ENCODE measurements around the gene SENP8.

SENP8 gene

DNA sequence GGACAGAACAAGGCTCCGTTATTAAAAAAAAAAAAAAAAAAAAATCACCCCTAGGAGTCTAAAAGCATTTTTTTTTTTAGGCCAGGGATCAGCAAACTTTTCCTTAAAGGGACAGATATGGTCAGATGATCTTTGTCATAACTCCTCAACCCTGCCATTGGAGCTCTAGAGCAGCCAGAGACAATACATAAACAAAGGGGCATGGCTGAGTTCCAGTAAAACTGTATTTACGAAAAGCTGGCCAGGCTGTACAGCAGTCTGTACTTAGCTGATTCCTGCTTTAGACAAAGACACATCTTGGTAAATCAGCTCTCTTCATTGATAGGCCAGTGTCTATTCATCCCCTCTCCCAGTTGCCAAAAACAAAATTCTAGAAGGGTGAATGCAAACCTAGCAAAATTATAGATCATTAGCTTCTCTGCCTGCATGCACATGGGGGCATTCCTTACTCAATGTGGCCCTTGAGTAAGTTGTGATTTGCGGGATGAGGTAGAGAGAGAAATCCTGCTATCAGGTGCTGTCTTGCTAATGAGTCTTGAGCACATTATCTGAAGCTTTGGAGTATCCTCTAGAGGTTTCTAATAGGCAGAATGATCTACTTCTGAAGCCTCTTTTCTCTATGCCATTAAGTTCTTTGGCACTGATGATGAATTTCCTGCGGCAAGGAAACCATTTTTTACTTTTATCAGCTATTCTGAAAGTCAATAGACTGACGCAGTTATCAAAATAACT lies 35.2 kb downstream of the SENP8 start:
- H3K27ac Mint-ChIP-seq, result peak overlapping the region in 2 of 3 experiments; percentile 55 to 92
- no peak overlapping the region for H3K4me3 Mint-ChIP-seq
- H3K4me1 Mint-ChIP-seq, result peaks cover 15% of the 10 kb centered on the region
- H3K27me3 Mint-ChIP-seq (ENCODE audit: low read depth), result no peaks in the 10 kb centered on the region
- no peaks in the 10 kb centered on the region for H3K9me3 Mint-ChIP-seq
- TF ChIP-seq, protein P1, sequence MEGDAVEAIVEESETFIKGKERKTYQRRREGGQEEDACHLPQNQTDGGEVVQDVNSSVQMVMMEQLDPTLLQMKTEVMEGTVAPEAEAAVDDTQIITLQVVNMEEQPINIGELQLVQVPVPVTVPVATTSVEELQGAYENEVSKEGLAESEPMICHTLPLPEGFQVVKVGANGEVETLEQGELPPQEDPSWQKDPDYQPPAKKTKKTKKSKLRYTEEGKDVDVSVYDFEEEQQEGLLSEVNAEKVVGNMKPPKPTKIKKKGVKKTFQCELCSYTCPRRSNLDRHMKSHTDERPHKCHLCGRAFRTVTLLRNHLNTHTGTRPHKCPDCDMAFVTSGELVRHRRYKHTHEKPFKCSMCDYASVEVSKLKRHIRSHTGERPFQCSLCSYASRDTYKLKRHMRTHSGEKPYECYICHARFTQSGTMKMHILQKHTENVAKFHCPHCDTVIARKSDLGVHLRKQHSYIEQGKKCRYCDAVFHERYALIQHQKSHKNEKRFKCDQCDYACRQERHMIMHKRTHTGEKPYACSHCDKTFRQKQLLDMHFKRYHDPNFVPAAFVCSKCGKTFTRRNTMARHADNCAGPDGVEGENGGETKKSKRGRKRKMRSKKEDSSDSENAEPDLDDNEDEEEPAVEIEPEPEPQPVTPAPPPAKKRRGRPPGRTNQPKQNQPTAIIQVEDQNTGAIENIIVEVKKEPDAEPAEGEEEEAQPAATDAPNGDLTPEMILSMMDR (IDR thresholded peaks at IDR 0.05; ENCODE audit: unreplicated experiment in 3 of 3), result no peak
- no peaks in the 10 kb centered on the region for H3K36me3 Mint-ChIP-seq (ENCODE audit: low read depth)

DNA sequence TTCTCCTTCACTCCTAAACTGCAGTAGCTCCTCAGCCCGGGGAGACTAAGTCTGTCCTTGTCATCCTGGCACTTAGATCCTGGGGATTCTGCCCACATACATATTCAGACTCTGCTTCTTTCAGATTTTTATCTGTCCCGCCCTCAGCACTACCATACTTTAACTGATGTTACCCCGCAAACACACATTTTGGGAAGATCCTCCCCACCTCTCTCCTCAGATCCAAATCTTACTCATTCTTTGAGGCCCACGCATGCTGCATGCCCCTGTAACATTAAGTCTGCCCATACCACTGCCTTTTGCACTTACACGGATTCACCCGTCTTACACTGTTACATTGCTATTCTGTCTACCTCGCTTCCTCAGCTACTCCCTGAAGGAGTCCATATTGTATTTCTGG lies 36.1 kb downstream of the SENP8 start:
- Mint-ChIP-seq H3K9me3 (no peaks in the 10 kb centered on the region), H3K27me3 (ENCODE audit: low read depth) (no peaks in the 10 kb centered on the region), H3K4me1 (peaks cover 15% of the 10 kb centered on the region), H3K27ac (peak overlapping the region; percentile 22 to 92 (median 66)), H3K4me3 (no peak overlapping the region), H3K36me3 (ENCODE audit: low read depth) (no peaks in the 10 kb centered on the region)
- TF ChIP-seq, protein P1 (IDR thresholded peaks at IDR 0.05; ENCODE audit: unreplicated experiment in 3 of 3), result no peak

DNA sequence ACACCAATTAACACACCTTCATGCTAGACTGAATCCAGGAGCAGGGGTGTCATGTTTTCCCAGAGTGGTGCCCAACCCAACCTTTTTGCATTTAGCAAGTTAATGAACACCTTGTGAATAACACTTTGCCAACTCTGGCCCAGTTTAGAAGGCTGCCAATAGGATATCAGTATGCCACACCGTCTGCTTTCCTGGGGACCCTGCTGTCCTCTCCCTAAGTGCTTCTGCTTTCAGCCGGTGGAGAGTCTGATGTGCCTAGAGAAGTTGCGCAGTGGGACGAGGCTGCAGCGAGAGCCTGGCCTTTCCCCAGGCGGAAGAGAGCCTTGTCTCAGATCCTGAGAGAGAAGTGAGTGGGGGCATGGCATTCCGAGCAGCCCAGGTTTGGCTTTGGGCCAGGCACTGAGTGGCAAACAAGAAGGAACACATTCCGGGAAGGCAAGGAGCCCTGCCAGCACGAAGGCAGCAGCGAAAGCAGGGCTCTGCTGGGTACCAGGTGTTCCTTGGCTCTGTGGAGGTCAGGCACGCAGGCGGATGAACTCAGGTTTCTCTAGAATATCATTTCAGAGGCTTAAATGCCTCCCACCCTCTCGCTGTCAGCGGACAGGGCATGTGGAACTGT lies 36.9 kb downstream of the SENP8 start:
- H3K27me3 Mint-ChIP-seq (ENCODE audit: low read depth), result no peaks in the 10 kb centered on the region
- H3K27ac Mint-ChIP-seq, result peak overlapping the region; percentile 82 to 97 (median 92)
- no peaks in the 10 kb centered on the region for H3K9me3 Mint-ChIP-seq
- H3K4me3 Mint-ChIP-seq, result peak overlapping the region; percentile 73 to 80 (median 77)
- no peaks in the 10 kb centered on the region for H3K36me3 Mint-ChIP-seq (ENCODE audit: low read depth)
- TF ChIP-seq, protein P1 (IDR thresholded peaks at IDR 0.05; ENCODE audit: unreplicated experiment in 3 of 3), result no peak
- peaks cover 15% of the 10 kb centered on the region for H3K4me1 Mint-ChIP-seq

DNA sequence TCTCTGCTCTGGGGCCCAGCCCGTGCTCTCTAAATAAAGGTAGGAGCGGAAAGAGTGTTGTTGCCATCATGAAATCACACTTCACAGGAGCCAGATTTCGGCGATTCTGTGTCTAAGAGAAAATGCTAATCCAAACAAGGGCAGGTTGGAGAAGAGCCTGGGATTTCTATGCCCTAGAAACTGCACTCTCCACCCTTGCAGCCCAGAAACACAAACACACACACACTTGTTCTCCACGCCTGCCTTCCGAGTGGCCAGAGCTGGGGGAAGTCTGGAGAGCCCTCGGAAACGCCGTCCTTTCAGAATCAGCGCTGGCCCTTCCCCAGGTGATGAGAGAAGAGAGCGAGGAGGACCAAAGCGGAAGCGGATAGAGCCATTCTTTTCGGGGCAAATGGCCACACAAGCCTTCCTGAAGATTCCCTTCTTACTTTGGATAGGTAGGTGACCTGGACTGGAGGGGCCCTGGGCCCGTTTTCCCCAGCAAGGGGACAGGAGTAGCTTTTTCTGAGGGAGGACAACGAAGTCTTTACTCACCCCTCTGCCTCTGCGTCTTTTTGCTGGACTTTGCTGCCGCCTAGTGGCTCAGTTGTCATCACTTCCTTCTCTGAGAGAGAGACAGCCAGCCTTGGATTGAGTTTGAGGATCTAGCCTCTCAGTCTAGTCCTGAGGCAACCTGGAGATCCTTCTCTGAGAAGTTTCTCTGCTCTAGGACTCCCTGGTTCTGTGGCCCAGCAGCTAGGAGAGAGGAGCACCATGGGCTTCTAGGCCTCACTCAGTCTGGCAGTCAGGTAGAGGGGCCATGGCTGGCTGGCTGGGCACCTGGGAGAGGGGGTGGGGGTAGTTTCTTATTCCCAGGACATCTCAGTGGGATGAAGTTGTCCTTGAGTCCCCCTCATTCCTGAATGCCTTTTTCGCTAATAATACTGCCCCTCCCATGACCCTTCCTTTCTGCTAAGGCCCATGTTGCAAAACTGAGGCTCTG lies 37.7 kb downstream of the SENP8 start:
- peak overlapping the region; percentile 73 to 80 (median 77) for H3K4me3 Mint-ChIP-seq
- H3K27me3 Mint-ChIP-seq (ENCODE audit: low read depth), result no peaks in the 10 kb centered on the region
- H3K9me3 Mint-ChIP-seq, result no peaks in the 10 kb centered on the region
- H3K4me1 Mint-ChIP-seq, result peaks cover 15% of the 10 kb centered on the region
- H3K27ac Mint-ChIP-seq, result peak overlapping the region; percentile 82 to 97 (median 92)
- H3K36me3 Mint-ChIP-seq (ENCODE audit: low read depth), result no peaks in the 10 kb centered on the region
- TF ChIP-seq, protein P1 (IDR thresholded peaks at IDR 0.05; ENCODE audit: unreplicated experiment in 3 of 3), result peak; percentile 79 to 90 (median 83)

DNA sequence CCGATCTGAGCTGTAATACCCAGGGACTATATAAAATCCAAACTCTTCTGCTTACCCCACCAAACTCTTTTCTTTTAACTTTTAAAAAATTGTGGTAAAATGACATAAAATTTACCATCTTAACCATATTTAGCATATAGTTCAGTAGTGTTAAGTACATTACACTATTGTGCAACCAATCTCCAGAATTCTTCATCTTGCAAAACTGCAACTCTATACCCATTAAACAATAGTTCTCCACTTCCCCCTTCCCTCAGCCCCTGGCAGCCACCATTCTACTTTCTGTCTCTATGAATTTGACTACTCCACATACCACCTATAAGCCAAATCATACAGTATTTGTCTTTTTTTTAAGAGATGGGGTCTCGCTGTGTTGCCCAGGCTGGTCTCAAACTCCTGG lies 38.7 kb downstream of the SENP8 start:
- Mint-ChIP-seq H3K27ac (no peak overlapping the region), H3K9me3 (no peaks in the 10 kb centered on the region), H3K4me1 (peaks cover 21% of the 10 kb centered on the region), H3K27me3 (ENCODE audit: low read depth) (no peaks in the 10 kb centered on the region), H3K36me3 (ENCODE audit: low read depth) (no peaks in the 10 kb centered on the region), H3K4me3 (peak overlapping the region in 2 of 3 experiments; percentile 11 to 60)
- TF ChIP-seq, protein P1 (IDR thresholded peaks at IDR 0.05; ENCODE audit: unreplicated experiment in 3 of 3), result no peak

Data from nephron (organoid).